Rectal smooth muscle tissue (tissue), 1 donor: ENCODE data around the gene KNCN.

Experiments used
- H3K27ac ChIP-seq: one replicate; pipeline ENCODE4 v1.7.0; 2013; ENCODE audit warnings: low read depth, low read length, inconsistent platforms
- H3K27me3 ChIP-seq: one replicate; pipeline ENCODE4 v1.7.0; 2013; ENCODE audit warnings: low read length; ENCODE audit not compliant: control insufficient read depth, insufficient read depth
- H3K36me3 ChIP-seq: one replicate; pipeline ENCODE4 v1.7.0; 2013; ENCODE audit warnings: low read length; ENCODE audit not compliant: control insufficient read depth, insufficient read depth
- H3K4me1 ChIP-seq: one replicate; pipeline ENCODE4 v1.7.0; 2013; ENCODE audit warnings: low read length; ENCODE audit not compliant: control insufficient read depth, insufficient read depth
- H3K4me3 ChIP-seq: one replicate; pipeline ENCODE4 v1.7.0; 2013; ENCODE audit warnings: low read length
- H3K9ac ChIP-seq: one replicate; pipeline ENCODE4 v1.7.0; 2013; ENCODE audit warnings: low read length

The KNCN gene

GRCh38 chr1:46512792-46513190 is 38.7 kb downstream of the KNCN start:
- Histone ChIP-seq H3K4me1 (no peaks in the 10 kb centered on the region), H3K27me3 (no peaks in the 10 kb centered on the region), H3K4me3 (no peak overlapping the region), H3K36me3 (no peaks in the 10 kb centered on the region), H3K27ac (no peak overlapping the region), H3K9ac (no peak overlapping the region)

- H3K4me3 ChIP-seq = no peak overlapping the region
- no peaks in the 10 kb centered on the region for H3K4me1 ChIP-seq
- no peak overlapping the region for H3K27ac ChIP-seq
- H3K36me3 ChIP-seq = no peaks in the 10 kb centered on the region
- no peak overlapping the region for H3K9ac ChIP-seq
- H3K27me3 ChIP-seq = no peaks in the 10 kb centered on the region
These were observed 39.2 kb downstream of the KNCN start for GRCh38 chr1:46512135-46512791.

GRCh38 chr1:46510998-46511365 is 40.5 kb downstream of the KNCN start:
- Histone ChIP-seq H3K27me3 (no peaks in the 10 kb centered on the region), H3K9ac (no peak overlapping the region), H3K4me3 (no peak overlapping the region), H3K4me1 (no peaks in the 10 kb centered on the region), H3K36me3 (no peaks in the 10 kb centered on the region), H3K27ac (no peak overlapping the region)

GRCh38 chr1:46510341-46510997 is 41.0 kb downstream of the KNCN start:
- no peaks in the 10 kb centered on the region for H3K4me1 ChIP-seq
- H3K36me3 ChIP-seq = no peaks in the 10 kb centered on the region
- no peaks in the 10 kb centered on the region for H3K27me3 ChIP-seq
- no peak overlapping the region for H3K9ac ChIP-seq
- H3K27ac ChIP-seq = no peak overlapping the region
- no peak overlapping the region for H3K4me3 ChIP-seq

GRCh38 chr1:46508757-46509156 is 42.7 kb downstream of the KNCN start:
- no peaks in the 10 kb centered on the region for H3K4me1 ChIP-seq

GRCh38 chr1:46506470-46507219 is 44.8 kb downstream of the KNCN start:
- no peaks in the 10 kb centered on the region for H3K36me3 ChIP-seq
- H3K27ac ChIP-seq = no peak overlapping the region
- H3K4me1 ChIP-seq = no peaks in the 10 kb centered on the region
- no peak overlapping the region for H3K4me3 ChIP-seq
- H3K9ac ChIP-seq = no peak overlapping the region
- H3K27me3 ChIP-seq = no peaks in the 10 kb centered on the region

More at GRCh38 chr1:46508757-46509156, 42.7 kb downstream of the KNCN start:
- H3K36me3 ChIP-seq = no peaks in the 10 kb centered on the region
- no peaks in the 10 kb centered on the region for H3K27me3 ChIP-seq
- H3K9ac ChIP-seq = no peak overlapping the region
- no peak overlapping the region for H3K4me3 ChIP-seq
- no peak overlapping the region for H3K27ac ChIP-seq

GRCh38 chr1:46503421-46503820 is 48.0 kb downstream of the KNCN start:
- no peak overlapping the region for H3K9ac ChIP-seq
- H3K36me3 ChIP-seq = no peaks in the 10 kb centered on the region
- no peaks in the 10 kb centered on the region for H3K4me1 ChIP-seq
- H3K27me3 ChIP-seq = no peaks in the 10 kb centered on the region
- H3K27ac ChIP-seq = no peak overlapping the region
- no peak overlapping the region for H3K4me3 ChIP-seq

GRCh38 chr1:46501528-46501927 is 49.9 kb downstream of the KNCN start:
- Histone ChIP-seq H3K27ac (no peak overlapping the region), H3K9ac (no peak overlapping the region), H3K27me3 (no peaks in the 10 kb centered on the region), H3K4me3 (no peak overlapping the region), H3K4me1 (no peaks in the 10 kb centered on the region), H3K36me3 (no peaks in the 10 kb centered on the region)

GRCh38 chr1:46497665-46498064 is 53.8 kb downstream of the KNCN start:
- Histone ChIP-seq H3K27ac (no peak overlapping the region), H3K4me3 (no peak overlapping the region), H3K9ac (no peak overlapping the region), H3K4me1 (no peaks in the 10 kb centered on the region), H3K36me3 (no peaks in the 10 kb centered on the region), H3K27me3 (peaks cover 11% of the 10 kb centered on the region)

GRCh38 chr1:46497020-46497419 is 54.4 kb downstream of the KNCN start:
- Histone ChIP-seq H3K4me3 (no peak overlapping the region), H3K27me3 (peaks cover 17% of the 10 kb centered on the region), H3K27ac (no peak overlapping the region), H3K9ac (no peak overlapping the region), H3K4me1 (no peaks in the 10 kb centered on the region), H3K36me3 (no peaks in the 10 kb centered on the region)

GRCh38 chr1:46496505-46496904 is 54.9 kb downstream of the KNCN start:
- H3K27me3 ChIP-seq = peaks cover 22% of the 10 kb centered on the region
- no peak overlapping the region for H3K27ac ChIP-seq
- H3K36me3 ChIP-seq = no peaks in the 10 kb centered on the region
- H3K4me3 ChIP-seq = no peak overlapping the region
- H3K9ac ChIP-seq = no peak overlapping the region
- H3K4me1 ChIP-seq = no peaks in the 10 kb centered on the region

GRCh38 chr1:46495778-46496177 is 55.7 kb downstream of the KNCN start:
- no peak overlapping the region for H3K27ac ChIP-seq
- peaks cover 27% of the 10 kb centered on the region for H3K27me3 ChIP-seq

More at GRCh38 chr1:46495778-46496177, 55.7 kb downstream of the KNCN start:
- Histone ChIP-seq H3K9ac (no peak overlapping the region), H3K4me3 (no peak overlapping the region), H3K4me1 (no peaks in the 10 kb centered on the region), H3K36me3 (no peaks in the 10 kb centered on the region)
